Astrocyte (in vitro differentiated cells and primary cell): ENCODE data around the gene HECW1. TPM values are rescaled to one million over a fixed set of nuclear protein-coding genes. Genes with fewer than 3 reads are reported as not detected.

Source experiments
- DNase-seq: peaks from one replicate; pipeline ENCODE4 v3.0.0-alpha.2; 2010; ENCODE audit warnings: low read depth
- FAIRE-seq: peaks from 2 replicates; lab custom pipeline; 2011; peaks lifted over from hg19 to GRCh38; lab: Jason Lieb, UNC
- H2AFZ ChIP-seq: 2 replicates; pipeline ENCODE4 v1.6.0; 2012; ENCODE audit warnings: low read depth, low read length, inconsistent platforms
- H3K27ac ChIP-seq: 2 replicates; pipeline ENCODE4 v1.5.1; 2011; ENCODE audit warnings: low read depth, low read length, inconsistent platforms
- H3K27me3 ChIP-seq: 2 replicates; pipeline ENCODE4 v1.6.0; 2011; ENCODE audit warnings: low read length, inconsistent platforms; ENCODE audit not compliant: insufficient read depth
- H3K36me3 ChIP-seq: 2 replicates; pipeline ENCODE4 v1.5.1; 2011; ENCODE audit warnings: low read length, inconsistent platforms; ENCODE audit not compliant: insufficient read depth
- H3K4me1 ChIP-seq: 2 replicates; pipeline ENCODE4 v1.5.1; 2011; ENCODE audit warnings: low read length, inconsistent platforms; ENCODE audit not compliant: insufficient read depth
- H3K4me2 ChIP-seq: 2 replicates; pipeline ENCODE4 v1.6.0; 2012; ENCODE audit warnings: low read length, inconsistent platforms
- H3K4me3 ChIP-seq: 2 replicates; pipeline ENCODE4 v1.5.1; 2011; ENCODE audit warnings: low read depth, mild to moderate bottlenecking, low read length, inconsistent platforms; ENCODE audit not compliant: insufficient read depth
- H3K79me2 ChIP-seq: 2 replicates; pipeline ENCODE4 v1.6.0; 2012; ENCODE audit warnings: mild to moderate bottlenecking, low read length, inconsistent platforms; ENCODE audit not compliant: insufficient read depth
- H3K9ac ChIP-seq: 2 replicates; pipeline ENCODE4 v1.6.0; 2012; ENCODE audit warnings: mild to moderate bottlenecking, low read length, inconsistent platforms
- H3K9me3 ChIP-seq: 2 replicates; pipeline ENCODE4 v1.5.1; 2012; ENCODE audit warnings: low read depth, mild to moderate bottlenecking, low read length, inconsistent platforms; ENCODE audit not compliant: insufficient read depth
- H4K20me1 ChIP-seq: 2 replicates; pipeline ENCODE4 v1.6.0; 2012; ENCODE audit warnings: low read length, inconsistent platforms; ENCODE audit not compliant: insufficient read depth
- H3K27ac Mint-ChIP-seq: one replicate; pipeline ENCODE4 v1.8.0; 2021; ENCODE audit warnings: mild to moderate bottlenecking, mixed read lengths; ENCODE audit not compliant: unreplicated experiment
- H3K27me3 Mint-ChIP-seq: one replicate; pipeline ENCODE4 v1.8.0; 2021; ENCODE audit warnings: low read depth, mixed read lengths; ENCODE audit not compliant: unreplicated experiment
- H3K36me3 Mint-ChIP-seq: one replicate; pipeline ENCODE4 v1.8.0; 2021; ENCODE audit warnings: low read depth, mixed read lengths; ENCODE audit not compliant: unreplicated experiment
- H3K4me1 Mint-ChIP-seq: one replicate; pipeline ENCODE4 v1.8.0; 2021; ENCODE audit warnings: low read depth, mixed read lengths; ENCODE audit not compliant: unreplicated experiment
- H3K4me3 Mint-ChIP-seq: one replicate; pipeline ENCODE4 v1.8.0; 2021; ENCODE audit warnings: mild to moderate bottlenecking, moderate library complexity, mixed read lengths; ENCODE audit not compliant: unreplicated experiment
- H3K9me3 Mint-ChIP-seq: one replicate; pipeline ENCODE4 v1.8.0; 2021; ENCODE audit warnings: mild to moderate bottlenecking, mixed read lengths; ENCODE audit not compliant: unreplicated experiment
- EZH2 ChIP-seq: IDR thresholded peaks from 2 replicates; pipeline ENCODE4 v1.6.1; 2012; ENCODE audit warnings: mild to moderate bottlenecking, low read length, inconsistent platforms; ENCODE audit not compliant: insufficient read depth
- total RNA-seq: library from RNA; stranded (reverse); gene quantifications from 2 replicates; pipeline ENCODE4 v1.2.1, GENCODE V29; 2021
- TF ChIP-seq, protein P1 (sequence below): IDR thresholded peaks from 2 replicates; pipeline ENCODE4 v1.5.1; 2011; ENCODE audit warnings: low read depth, mild to moderate bottlenecking, inconsistent platforms, low read length, moderate library complexity; ENCODE audit not compliant: insufficient read depth

Gene HECW1
- total RNA-seq, 1 donor from 2014 or later = 3.3 TPM

DNA sequence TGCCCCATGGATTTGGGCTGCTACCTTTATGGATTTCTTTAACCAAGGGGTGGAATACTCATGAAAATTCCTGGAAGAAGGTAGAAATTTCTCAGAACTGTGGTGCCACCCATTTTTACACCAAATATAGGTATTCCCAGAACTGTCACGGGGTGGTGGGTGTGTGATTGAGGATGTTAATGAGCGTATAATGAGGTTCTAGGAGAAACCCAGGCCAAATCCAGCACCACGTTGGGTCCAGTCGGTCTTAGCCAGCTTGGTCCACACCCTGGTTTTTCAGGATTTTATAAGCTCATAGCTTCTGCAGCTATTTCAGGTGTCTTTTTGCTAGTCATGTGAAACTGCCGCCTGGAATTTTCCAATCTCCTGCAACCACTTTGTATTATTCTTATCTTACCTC, 83.3 kb downstream of the HECW1 start:
- no peak for TF ChIP-seq EZH2
- TF ChIP-seq, protein P1, sequence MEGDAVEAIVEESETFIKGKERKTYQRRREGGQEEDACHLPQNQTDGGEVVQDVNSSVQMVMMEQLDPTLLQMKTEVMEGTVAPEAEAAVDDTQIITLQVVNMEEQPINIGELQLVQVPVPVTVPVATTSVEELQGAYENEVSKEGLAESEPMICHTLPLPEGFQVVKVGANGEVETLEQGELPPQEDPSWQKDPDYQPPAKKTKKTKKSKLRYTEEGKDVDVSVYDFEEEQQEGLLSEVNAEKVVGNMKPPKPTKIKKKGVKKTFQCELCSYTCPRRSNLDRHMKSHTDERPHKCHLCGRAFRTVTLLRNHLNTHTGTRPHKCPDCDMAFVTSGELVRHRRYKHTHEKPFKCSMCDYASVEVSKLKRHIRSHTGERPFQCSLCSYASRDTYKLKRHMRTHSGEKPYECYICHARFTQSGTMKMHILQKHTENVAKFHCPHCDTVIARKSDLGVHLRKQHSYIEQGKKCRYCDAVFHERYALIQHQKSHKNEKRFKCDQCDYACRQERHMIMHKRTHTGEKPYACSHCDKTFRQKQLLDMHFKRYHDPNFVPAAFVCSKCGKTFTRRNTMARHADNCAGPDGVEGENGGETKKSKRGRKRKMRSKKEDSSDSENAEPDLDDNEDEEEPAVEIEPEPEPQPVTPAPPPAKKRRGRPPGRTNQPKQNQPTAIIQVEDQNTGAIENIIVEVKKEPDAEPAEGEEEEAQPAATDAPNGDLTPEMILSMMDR = no peak
- H3K4me1 ChIP-seq = peaks cover 13% of the 10 kb centered on the region
- Mint-ChIP-seq H3K4me3 (no peak overlapping the region), H3K27me3 (no peaks in the 10 kb centered on the region), H3K9me3 (no peaks in the 10 kb centered on the region), H3K4me1 (peaks cover 6% of the 10 kb centered on the region), H3K36me3 (no peaks in the 10 kb centered on the region), H3K27ac (no peak overlapping the region)
- H3K27ac ChIP-seq = no peak overlapping the region
- H2AFZ ChIP-seq = no peak overlapping the region
- H3K4me2 ChIP-seq = no peak overlapping the region
- no peaks in the 10 kb centered on the region for H3K79me2 ChIP-seq
- H3K4me3 ChIP-seq = no peak overlapping the region
- no peaks in the 10 kb centered on the region for H4K20me1 ChIP-seq
- H3K36me3 ChIP-seq = no peaks in the 10 kb centered on the region
- no peaks in the 10 kb centered on the region for H3K9me3 ChIP-seq
- no peaks in the 10 kb centered on the region for H3K27me3 ChIP-seq
- FAIRE-seq (no peak), DNase-seq (no peak)
- no peak overlapping the region for H3K9ac ChIP-seq

DNA sequence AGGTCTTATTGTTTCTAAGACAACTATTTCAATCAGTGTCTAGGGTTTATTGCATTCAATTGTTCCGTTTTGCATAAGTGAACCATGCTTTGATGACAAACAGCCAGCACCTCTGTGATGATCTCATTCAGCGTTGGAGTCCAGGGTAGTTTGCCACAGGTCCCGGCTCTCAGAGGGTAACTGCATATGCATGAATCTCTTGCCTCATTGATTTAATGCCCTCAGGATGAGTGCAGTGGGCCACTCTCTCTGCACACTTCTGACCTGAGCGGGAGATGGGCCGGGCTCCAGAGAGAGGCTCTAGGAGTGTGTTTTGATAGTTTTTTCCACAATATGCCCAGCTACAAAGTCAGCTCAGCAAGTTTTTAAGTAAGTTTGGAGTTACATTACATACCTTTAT, 83.9 kb downstream of the HECW1 start:
- no peak overlapping the region for H3K4me3 Mint-ChIP-seq
- H3K4me1 Mint-ChIP-seq = peaks cover 6% of the 10 kb centered on the region
- H3K27ac Mint-ChIP-seq = no peak overlapping the region
- no peaks in the 10 kb centered on the region for H3K9me3 Mint-ChIP-seq
- Histone ChIP-seq H3K9ac (no peak overlapping the region), H3K79me2 (no peaks in the 10 kb centered on the region), H3K4me2 (no peak overlapping the region), H2AFZ (no peak overlapping the region), H3K36me3 (no peaks in the 10 kb centered on the region), H3K4me3 (no peak overlapping the region), H3K4me1 (peaks cover 13% of the 10 kb centered on the region), H3K9me3 (no peaks in the 10 kb centered on the region), H3K27ac (no peak overlapping the region), H3K27me3 (no peaks in the 10 kb centered on the region), H4K20me1 (no peaks in the 10 kb centered on the region)
- no peak for TF ChIP-seq EZH2
- TF ChIP-seq, protein P1 = no peak
- DNase-seq (no peak), FAIRE-seq (no peak)
- no peaks in the 10 kb centered on the region for H3K27me3 Mint-ChIP-seq
- no peaks in the 10 kb centered on the region for H3K36me3 Mint-ChIP-seq

DNA sequence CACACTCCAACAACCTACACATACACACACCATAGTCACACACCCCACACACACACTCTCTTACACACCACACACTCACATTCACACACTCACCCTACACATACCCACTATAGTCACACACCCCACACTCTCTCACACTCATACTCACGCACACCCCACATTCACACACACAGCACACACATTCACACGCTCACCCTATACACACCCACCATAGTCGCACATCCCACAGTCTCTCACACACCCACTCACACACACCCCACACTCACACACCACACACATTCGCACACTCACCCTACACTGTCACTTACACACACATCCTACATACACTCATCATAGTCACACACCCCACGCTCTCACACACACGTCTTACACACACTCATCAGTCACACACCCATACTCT, 85.6 kb downstream of the HECW1 start:
- H3K27ac ChIP-seq = no peak overlapping the region
- no peaks in the 10 kb centered on the region for H3K27me3 ChIP-seq
- Mint-ChIP-seq H3K4me1 (peaks cover 6% of the 10 kb centered on the region), H3K4me3 (no peak overlapping the region), H3K27me3 (no peaks in the 10 kb centered on the region), H3K36me3 (no peaks in the 10 kb centered on the region), H3K27ac (no peak overlapping the region), H3K9me3 (no peaks in the 10 kb centered on the region)
- peak overlapping the region; percentile 12 for H3K9ac ChIP-seq
- peak overlapping the region; percentile 60 for H3K4me2 ChIP-seq
- peaks cover 13% of the 10 kb centered on the region for H3K4me1 ChIP-seq
- H3K9me3 ChIP-seq = no peaks in the 10 kb centered on the region
- H3K4me3 ChIP-seq = no peak overlapping the region
- no peak for DNase-seq
- TF ChIP-seq, protein P1 = no peak
- TF ChIP-seq EZH2 = no peak
- no peaks in the 10 kb centered on the region for H4K20me1 ChIP-seq
- H2AFZ ChIP-seq = no peak overlapping the region
- H3K79me2 ChIP-seq = no peaks in the 10 kb centered on the region
- H3K36me3 ChIP-seq = no peaks in the 10 kb centered on the region
- no peak for FAIRE-seq
